Activated T-helper 1 cell treated with anti-CD3 and anti-CD28 coated beads, Interleukin-12 subunit alpha, Interleukin-12 subunit beta, Interleukin-2, Interleukin-4 antibody, amounts not matched to agents 30 ng/mL and 10 ng/mL and 1 ng/mL, durations not matched to agents 14 hours and 24 hours and 36 hours (primary cell): ENCODE results near the gene PLEKHG4B. TPM values are rescaled to one million over a fixed set of nuclear protein-coding genes. Genes with fewer than 3 reads are reported as not detected.

Experiments
- DNase-seq: peaks from one replicate; pipeline ENCODE4 v3.0.0; 2021; ENCODE audit warnings: low spot score
- H3K27ac Mint-ChIP-seq: one replicate; pipeline ENCODE4 v1.8.0; 2021; ENCODE audit warnings: mild to moderate bottlenecking, mixed read lengths
- H3K27me3 Mint-ChIP-seq: one replicate; pipeline ENCODE4 v1.8.0; 2022; ENCODE audit warnings: mild to moderate bottlenecking, moderate library complexity, mixed read lengths; ENCODE audit not compliant: insufficient read depth
- H3K36me3 Mint-ChIP-seq: one replicate; pipeline ENCODE4 v1.8.0; 2021; ENCODE audit warnings: low read depth, mixed read lengths
- H3K4me1 Mint-ChIP-seq: one replicate; pipeline ENCODE4 v1.8.0; 2021; ENCODE audit warnings: low read depth, mixed read lengths
- H3K4me3 Mint-ChIP-seq: one replicate; pipeline ENCODE4 v1.8.0; 2021; ENCODE audit warnings: mild to moderate bottlenecking, moderate library complexity, mixed read lengths
- H3K9me3 Mint-ChIP-seq: one replicate; pipeline ENCODE4 v1.8.0; 2021; ENCODE audit warnings: mixed read lengths
- intact Hi-C: fragments of 100-400 bp; cut with micrococcal nuclease; formaldehyde crosslinking; loops from one replicate; pipeline ENCODE4 v1.15.1; 2024
- total RNA-seq: library from RNA; stranded (reverse); gene quantifications from 2 replicates; pipeline ENCODE4 v1.2.3, GENCODE V29; 2022

Gene PLEKHG4B
- total RNA-seq, 1 donor from 2014 or later = not detected

GRCh38 chr5:172421-172820, 80.5 kb downstream of the PLEKHG4B start:
- no peak overlapping the region for H3K4me3 Mint-ChIP-seq
- H3K27ac Mint-ChIP-seq = no peak overlapping the region
- no peaks in the 10 kb centered on the region for H3K36me3 Mint-ChIP-seq
- intact Hi-C loops = no loop called here
- no peak for DNase-seq
- H3K27me3 Mint-ChIP-seq = no peaks in the 10 kb centered on the region
- no peaks in the 10 kb centered on the region for H3K4me1 Mint-ChIP-seq
- H3K9me3 Mint-ChIP-seq = no peaks in the 10 kb centered on the region

GRCh38 chr5:172841-173251, 80.9 kb downstream of the PLEKHG4B start:
- H3K36me3 Mint-ChIP-seq = no peaks in the 10 kb centered on the region
- H3K27ac Mint-ChIP-seq = no peak overlapping the region
- intact Hi-C loops = no loop called here
- DNase-seq = no peak
- H3K4me1 Mint-ChIP-seq = no peaks in the 10 kb centered on the region
- H3K9me3 Mint-ChIP-seq = no peaks in the 10 kb centered on the region
- H3K27me3 Mint-ChIP-seq = no peaks in the 10 kb centered on the region
- no peak overlapping the region for H3K4me3 Mint-ChIP-seq

- Mint-ChIP-seq H3K4me3 (no peak overlapping the region), H3K9me3 (no peaks in the 10 kb centered on the region), H3K27ac (no peak overlapping the region), H3K4me1 (no peaks in the 10 kb centered on the region), H3K36me3 (no peaks in the 10 kb centered on the region), H3K27me3 (no peaks in the 10 kb centered on the region)
- intact Hi-C loops = no loop called here
- DNase-seq = no peak
Measured at GRCh38 chr5:173392-174290, 81.7 kb downstream of the PLEKHG4B start.

- Mint-ChIP-seq H3K4me3 (no peak overlapping the region), H3K4me1 (no peaks in the 10 kb centered on the region), H3K27ac (no peak overlapping the region), H3K9me3 (no peaks in the 10 kb centered on the region), H3K27me3 (no peaks in the 10 kb centered on the region), H3K36me3 (no peaks in the 10 kb centered on the region)
- intact Hi-C loops = no loop called here
- no peak for DNase-seq
Measured at GRCh38 chr5:174291-174600, 82.3 kb downstream of the PLEKHG4B start.

GRCh38 chr5:174876-175465, 83.0 kb downstream of the PLEKHG4B start:
- H3K27me3 Mint-ChIP-seq = peaks cover 1% of the 10 kb centered on the region
- no peaks in the 10 kb centered on the region for H3K4me1 Mint-ChIP-seq
- H3K27ac Mint-ChIP-seq = no peak overlapping the region

GRCh38 chr5:176296-176823, 84.4 kb downstream of the PLEKHG4B start:
- no peak for DNase-seq
- Mint-ChIP-seq H3K27me3 (peaks cover 1% of the 10 kb centered on the region), H3K36me3 (no peaks in the 10 kb centered on the region), H3K9me3 (no peaks in the 10 kb centered on the region), H3K4me3 (no peak overlapping the region), H3K4me1 (no peaks in the 10 kb centered on the region), H3K27ac (no peak overlapping the region)
- intact Hi-C loops = no loop called here

More at GRCh38 chr5:174876-175465, 83.0 kb downstream of the PLEKHG4B start:
- H3K36me3 Mint-ChIP-seq = no peaks in the 10 kb centered on the region
- intact Hi-C loops = no loop called here
- DNase-seq = no peak
- no peak overlapping the region for H3K4me3 Mint-ChIP-seq
- H3K9me3 Mint-ChIP-seq = no peaks in the 10 kb centered on the region

- H3K9me3 Mint-ChIP-seq = no peaks in the 10 kb centered on the region
- peaks cover 1% of the 10 kb centered on the region for H3K27me3 Mint-ChIP-seq
- H3K27ac Mint-ChIP-seq = no peak overlapping the region
- no peak for DNase-seq
- H3K4me3 Mint-ChIP-seq = no peak overlapping the region
- H3K36me3 Mint-ChIP-seq = no peaks in the 10 kb centered on the region
- no peaks in the 10 kb centered on the region for H3K4me1 Mint-ChIP-seq
- intact Hi-C loops = no loop called here
Measured at GRCh38 chr5:178110-178509, 86.1 kb downstream of the PLEKHG4B start.

GRCh38 chr5:179401-179800, 87.4 kb downstream of the PLEKHG4B start:
- Mint-ChIP-seq H3K4me3 (no peak overlapping the region), H3K27me3 (peaks cover 1% of the 10 kb centered on the region), H3K36me3 (no peaks in the 10 kb centered on the region), H3K4me1 (no peaks in the 10 kb centered on the region), H3K27ac (no peak overlapping the region), H3K9me3 (no peaks in the 10 kb centered on the region)
- DNase-seq = no peak
- intact Hi-C loops = no loop called here

GRCh38 chr5:180286-180918, 88.4 kb downstream of the PLEKHG4B start:
- intact Hi-C loops = no loop called here
- DNase-seq = no peak
- Mint-ChIP-seq H3K9me3 (no peaks in the 10 kb centered on the region), H3K4me1 (no peaks in the 10 kb centered on the region), H3K4me3 (no peak overlapping the region), H3K27me3 (peaks cover 1% of the 10 kb centered on the region), H3K36me3 (no peaks in the 10 kb centered on the region), H3K27ac (no peak overlapping the region)

GRCh38 chr5:181160-181559, 89.2 kb downstream of the PLEKHG4B start:
- Mint-ChIP-seq H3K4me3 (no peak overlapping the region), H3K27me3 (peaks cover 1% of the 10 kb centered on the region), H3K9me3 (no peaks in the 10 kb centered on the region), H3K36me3 (no peaks in the 10 kb centered on the region), H3K27ac (no peak overlapping the region), H3K4me1 (no peaks in the 10 kb centered on the region)
- intact Hi-C loops = no loop called here
- DNase-seq = no peak

GRCh38 chr5:181566-181965, 89.6 kb downstream of the PLEKHG4B start:
- Mint-ChIP-seq H3K4me1 (no peaks in the 10 kb centered on the region), H3K36me3 (no peaks in the 10 kb centered on the region), H3K9me3 (no peaks in the 10 kb centered on the region), H3K4me3 (no peak overlapping the region), H3K27ac (no peak overlapping the region), H3K27me3 (peaks cover 1% of the 10 kb centered on the region)
- intact Hi-C loops = no loop called here
- no peak for DNase-seq

GRCh38 chr5:182126-182525, 90.2 kb downstream of the PLEKHG4B start:
- intact Hi-C loops = no loop called here
- no peak for DNase-seq
- Mint-ChIP-seq H3K27ac (no peak overlapping the region), H3K4me1 (no peaks in the 10 kb centered on the region), H3K9me3 (no peaks in the 10 kb centered on the region), H3K27me3 (peaks cover 1% of the 10 kb centered on the region), H3K4me3 (no peak overlapping the region), H3K36me3 (no peaks in the 10 kb centered on the region)

GRCh38 chr5:184471-184870, 92.5 kb downstream of the PLEKHG4B start:
- H3K27ac Mint-ChIP-seq = no peak overlapping the region
- no peaks in the 10 kb centered on the region for H3K9me3 Mint-ChIP-seq
- H3K4me3 Mint-ChIP-seq = no peak overlapping the region
- H3K4me1 Mint-ChIP-seq = no peaks in the 10 kb centered on the region
- no peak for DNase-seq
- no peaks in the 10 kb centered on the region for H3K36me3 Mint-ChIP-seq
- H3K27me3 Mint-ChIP-seq = peaks cover 1% of the 10 kb centered on the region
- intact Hi-C loops = no loop called here
